CD4-positive, alpha-beta T cell treated with Interleukin-6 for 4 hours (primary cell): ENCODE data around the gene NME1.
"Not testable (repeated sequence)": the region's sequence is repeated elsewhere in the genome, so short reads cannot be mapped to it uniquely, and the experiment has no call there.

Source experiments
- DNase-seq: peaks from one replicate; pipeline ENCODE4 v3.0.0-alpha.2; 2020; ENCODE audit warnings: mixed read lengths

NME1 gene

DNA sequence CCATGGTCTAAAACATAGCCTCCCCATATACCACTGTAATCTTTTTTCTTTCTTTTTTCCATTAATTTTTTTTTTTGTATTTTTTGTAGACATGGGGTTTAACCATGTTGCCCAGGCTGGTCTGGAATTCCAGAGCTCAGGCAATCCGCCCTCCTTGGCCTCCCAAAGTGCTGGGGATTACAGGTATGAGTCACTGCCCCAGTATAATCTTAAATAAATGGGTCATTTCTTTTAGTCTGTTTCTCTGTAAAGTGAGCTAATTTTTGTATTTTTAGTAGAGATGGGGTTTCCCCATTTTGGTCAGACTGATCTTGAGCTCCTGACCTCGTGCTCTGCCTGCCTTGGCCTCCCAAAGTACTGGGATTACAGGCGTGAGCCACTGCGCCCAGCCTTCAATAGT, 5.7 kb upstream of the NME1 start:
- DNase-seq: no peak

- DNase-seq: no peak
These were observed 4.2 kb upstream of the NME1 start for GRCh38 chr17:51149163-51149562.

DNA sequence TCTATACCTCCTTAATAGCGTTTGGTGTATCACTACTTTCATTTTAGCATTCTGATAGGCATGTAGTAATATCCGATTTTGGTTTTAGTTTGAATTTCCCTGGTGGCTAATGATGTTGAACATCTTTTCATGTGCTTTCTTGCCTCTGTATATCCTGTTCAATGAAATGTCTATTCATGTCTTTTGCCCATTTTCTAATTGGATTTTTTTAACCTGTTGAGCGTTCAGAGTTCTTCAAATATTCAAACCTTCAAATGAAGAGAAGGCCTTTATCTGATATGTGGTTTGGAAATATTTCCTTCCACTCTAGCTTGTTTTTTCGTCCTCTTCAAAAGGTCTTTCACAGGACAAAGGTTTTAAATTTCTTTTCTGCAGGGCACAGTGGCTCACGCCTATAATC, 2.4 kb upstream of the NME1 start:
- DNase-seq: no peak

GRCh38 chr17:51152766-51153209, 571 bp upstream of the NME1 start:
- DNase-seq: no peak

DNA sequence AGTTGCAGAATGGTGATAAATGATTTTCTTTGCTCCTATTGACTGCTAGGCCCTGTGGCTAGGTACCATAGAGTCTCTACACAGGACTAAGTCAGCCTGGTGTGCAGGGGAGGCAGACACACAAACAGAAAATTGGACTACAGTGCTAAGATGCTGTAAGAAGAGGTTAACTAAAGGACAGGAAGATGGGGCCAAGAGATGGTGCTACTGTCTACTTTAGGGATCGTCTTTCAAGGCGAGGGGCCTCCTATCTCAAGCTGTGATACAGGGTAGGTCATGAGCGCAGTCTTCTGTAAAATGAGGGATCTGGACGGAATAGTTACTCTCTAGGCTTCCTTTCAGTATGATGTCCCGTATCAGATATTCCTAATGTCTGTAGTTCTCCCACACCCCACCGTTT, 817 bp downstream of the NME1 start:
- no peak for DNase-seq

DNA sequence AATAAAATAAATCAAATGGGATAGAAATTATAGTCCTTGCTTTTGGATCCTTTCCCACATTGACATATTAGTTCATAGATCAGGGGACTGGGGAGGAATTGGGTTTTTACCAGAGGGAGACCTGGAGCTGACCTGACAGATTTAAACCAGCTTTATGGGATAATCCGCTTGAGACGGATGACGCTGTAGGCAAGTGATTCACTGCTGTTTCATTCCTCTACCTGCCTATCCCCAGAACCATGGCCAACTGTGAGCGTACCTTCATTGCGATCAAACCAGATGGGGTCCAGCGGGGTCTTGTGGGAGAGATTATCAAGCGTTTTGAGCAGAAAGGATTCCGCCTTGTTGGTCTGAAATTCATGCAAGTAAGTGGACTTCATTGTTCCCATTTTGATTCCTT, 2.1 kb downstream of the NME1 start:
- DNase-seq: no peak

DNA sequence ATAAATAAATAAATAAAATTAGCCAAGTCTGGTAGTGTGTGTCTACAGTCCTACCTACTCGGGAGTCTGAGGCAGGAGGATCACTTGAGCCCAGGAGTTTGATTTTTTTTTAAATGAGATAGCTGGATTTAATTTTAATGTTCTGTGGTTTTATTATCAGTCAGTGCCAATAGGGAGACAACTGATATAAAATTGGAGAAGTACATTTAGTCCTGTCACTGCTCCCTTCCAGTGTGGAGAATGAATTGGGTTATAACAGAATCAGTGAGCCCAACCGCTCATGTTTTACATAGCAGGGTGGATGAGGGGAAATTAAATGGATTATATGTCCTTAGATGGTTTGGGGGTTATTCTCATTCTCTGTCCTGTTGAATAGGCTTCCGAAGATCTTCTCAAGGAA, 6.2 kb downstream of the NME1 start:
- no peak for DNase-seq

DNA sequence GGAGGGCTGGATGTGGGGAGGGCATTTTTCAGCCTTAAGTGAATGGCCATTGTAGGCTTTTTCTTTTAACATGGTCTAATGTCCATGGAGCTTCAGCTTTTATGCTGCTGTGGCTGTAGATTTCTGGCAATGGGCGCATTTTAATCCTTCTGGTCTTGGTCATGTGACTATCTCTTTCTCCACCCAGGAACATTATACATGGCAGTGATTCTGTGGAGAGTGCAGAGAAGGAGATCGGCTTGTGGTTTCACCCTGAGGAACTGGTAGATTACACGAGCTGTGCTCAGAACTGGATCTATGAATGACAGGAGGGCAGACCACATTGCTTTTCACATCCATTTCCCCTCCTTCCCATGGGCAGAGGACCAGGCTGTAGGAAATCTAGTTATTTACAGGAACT, 8.2 kb downstream of the NME1 start:
- no peak for DNase-seq

GRCh38 chr17:51164911-51165679, 11.7 kb downstream of the NME1 start:
- no peak for DNase-seq

DNA sequence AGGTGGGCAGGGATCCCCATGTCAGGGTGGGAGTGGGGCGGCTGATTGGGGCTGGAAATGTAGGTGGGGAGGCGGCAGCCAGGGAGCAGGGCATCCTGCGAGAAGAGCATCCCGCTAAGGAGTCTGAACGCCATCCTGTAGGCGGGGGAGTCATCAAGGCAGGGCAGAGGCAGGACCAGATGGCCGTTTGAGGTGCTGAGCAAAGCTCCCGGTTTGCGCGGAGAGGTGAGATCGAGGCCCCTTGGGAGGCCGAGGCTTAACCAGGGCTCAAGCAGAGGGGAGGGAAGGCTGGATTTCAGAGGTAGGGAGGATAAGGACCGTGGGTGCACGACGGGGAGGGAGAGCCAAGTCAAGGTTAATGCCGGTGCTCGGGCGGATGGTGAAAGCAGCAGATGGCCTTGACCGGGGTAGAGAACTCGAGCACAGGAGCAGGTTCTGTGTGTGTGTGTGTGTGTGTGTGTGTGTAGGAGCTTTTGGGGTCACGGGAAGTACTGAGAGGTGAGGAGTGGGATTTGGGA, 12.4 kb downstream of the NME1 start:
- no peak for DNase-seq

GRCh38 chr17:51166198-51166986, 13.0 kb downstream of the NME1 start, which contains the start of gene NME2:
Gene NME2 (plus strand): TSS chr17:51166411. CDS start chr17:51166831, 420 bp downstream.
- DNase-seq: peak; percentile 73

GRCh38 chr17:51166987-51167931, 13.9 kb downstream of the NME1 start:
- DNase-seq: peak; percentile 75

DNA sequence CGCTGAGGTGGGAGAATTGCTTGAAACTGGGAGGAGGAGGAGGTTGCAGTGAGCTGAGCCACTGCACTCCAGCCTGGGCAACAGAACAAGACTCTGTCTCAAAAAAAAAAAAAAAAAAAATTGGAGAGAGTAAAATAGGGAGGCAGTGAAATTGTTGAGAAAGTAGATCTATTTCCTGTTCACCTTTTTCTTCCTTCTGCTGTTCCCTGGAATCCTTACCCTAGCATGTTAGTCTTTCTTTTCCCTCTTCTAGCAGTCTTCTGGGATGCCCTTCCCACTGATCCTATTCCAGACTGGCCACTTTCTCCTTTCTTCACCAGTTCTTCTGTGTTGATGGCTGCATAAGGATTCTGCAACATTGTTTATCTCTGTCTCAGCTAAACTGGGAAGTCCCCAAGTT, 16.0 kb downstream of the NME1 start:
- DNase-seq: no peak

DNA sequence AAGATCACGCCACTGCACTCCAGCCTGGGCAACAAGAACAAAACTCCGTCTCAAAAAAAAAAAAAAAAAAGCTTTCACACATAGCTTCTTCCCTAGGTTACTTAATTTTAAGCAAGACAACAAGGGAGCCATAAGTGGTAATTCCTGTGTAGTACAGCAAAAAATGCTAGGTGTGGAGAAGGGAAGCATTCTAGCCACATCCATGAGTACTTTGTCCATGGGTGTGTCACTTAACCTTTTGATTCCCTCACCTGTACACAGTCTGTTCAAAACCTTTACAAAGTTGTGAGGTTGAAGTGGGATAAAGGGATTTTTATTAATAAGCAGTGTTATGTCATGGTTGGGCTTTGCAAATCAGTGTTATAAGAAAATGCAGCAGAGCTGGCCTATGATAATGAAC, 17.4 kb downstream of the NME1 start:
- DNase-seq: no peak

DNA sequence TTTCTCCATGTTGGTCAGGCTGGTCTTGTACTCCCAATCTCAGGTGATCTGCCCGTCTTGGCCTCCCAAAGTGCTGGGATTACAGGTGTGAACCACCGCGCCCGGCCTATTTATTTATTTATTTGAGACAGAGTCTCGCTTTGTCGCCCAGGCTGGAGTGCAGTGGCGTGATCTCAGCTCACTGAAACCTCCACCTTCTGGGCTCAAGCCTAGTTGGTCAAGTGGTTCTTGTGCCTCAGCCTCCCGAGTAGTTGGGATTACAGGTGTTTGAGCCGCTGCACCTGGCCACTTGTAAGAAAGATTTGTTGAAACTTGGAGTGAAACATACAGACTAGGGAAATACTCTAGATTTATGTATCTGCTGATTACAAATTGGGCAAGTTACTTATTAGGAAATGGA, 18.7 kb downstream of the NME1 start:
- DNase-seq: not testable (repeated sequence)

DNA sequence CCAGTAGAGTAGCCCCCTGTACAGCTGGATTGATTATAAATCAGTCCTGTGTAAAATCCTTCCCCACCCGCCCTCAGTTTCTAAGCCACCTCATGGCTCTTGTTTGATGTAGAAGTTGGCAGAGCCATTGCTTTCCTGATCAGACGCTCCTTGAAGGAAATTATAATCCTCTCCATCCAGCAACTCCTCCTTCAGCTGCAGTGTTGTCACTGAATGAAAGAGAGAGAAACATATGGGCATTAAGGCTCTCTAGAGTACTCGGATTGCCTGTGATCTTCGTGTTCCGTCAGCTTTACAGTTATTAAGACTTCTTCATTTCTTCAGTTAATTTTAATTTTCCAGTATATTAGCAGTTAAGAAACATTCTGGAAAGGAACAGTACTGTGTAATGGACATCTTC, 27.1 kb downstream of the NME1 start:
- DNase-seq: no peak

- DNase-seq: no peak
These were observed 30.8 kb downstream of the NME1 start for GRCh38 chr17:51184124-51184523.

- DNase-seq: no peak
These were observed 32.5 kb downstream of the NME1 start for GRCh38 chr17:51185763-51186332.

- no peak for DNase-seq
These were observed 35.0 kb downstream of the NME1 start for GRCh38 chr17:51188271-51188833.

GRCh38 chr17:51189162-51189561, 35.8 kb downstream of the NME1 start:
- no peak for DNase-seq

- no peak for DNase-seq
These were observed 36.3 kb downstream of the NME1 start for GRCh38 chr17:51189628-51190027.

- no peak for DNase-seq
These were observed 38.5 kb downstream of the NME1 start for GRCh38 chr17:51191895-51192294.
